Daoy (cell line): Measurements from ENCODE around the gene ADCK1. TPM values are rescaled to one million over a fixed set of nuclear protein-coding genes. Genes with fewer than 3 reads are reported as not detected.
"Not testable (repeated sequence)": the region's sequence is repeated elsewhere in the genome, so short reads cannot be mapped to it uniquely, and the experiment has no call there.

ENCODE experiments used
- DNase-seq: peaks from one replicate; pipeline ENCODE4 v3.0.0-alpha.2; 2015; ENCODE audit warnings: low read depth
- total RNA-seq: library from RNA; depleted of rRNA; stranded (reverse); fragments of >200 nt; shearing (Covaris generic); gene quantifications from 2 replicates; pipeline ENCODE4 v1.2.3, GENCODE V29; 2014

The ADCK1 gene
- total RNA-seq, 1 experiment from 2014 or later = 5.4 TPM

DNA sequence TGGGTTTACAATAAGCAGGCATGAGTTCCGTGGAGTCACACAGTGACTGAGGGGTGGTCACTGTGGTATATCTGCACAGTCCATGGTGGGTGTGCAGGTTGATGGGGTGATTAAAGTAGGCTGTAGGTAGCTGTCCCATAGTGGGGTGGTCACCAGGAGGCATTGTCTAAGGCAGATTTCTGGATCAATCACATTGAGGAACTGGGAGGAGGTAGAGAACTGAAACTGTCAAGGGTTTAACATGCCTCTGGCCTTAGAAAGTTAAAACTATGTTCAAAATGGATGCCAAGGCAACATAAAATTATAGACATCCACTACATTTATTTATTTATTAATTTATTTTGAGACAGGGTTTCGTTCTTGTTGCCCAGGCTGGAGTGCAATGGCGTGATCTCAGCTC is 8.3 kb downstream of the ADCK1 start:
- DNase-seq = no peak

DNA sequence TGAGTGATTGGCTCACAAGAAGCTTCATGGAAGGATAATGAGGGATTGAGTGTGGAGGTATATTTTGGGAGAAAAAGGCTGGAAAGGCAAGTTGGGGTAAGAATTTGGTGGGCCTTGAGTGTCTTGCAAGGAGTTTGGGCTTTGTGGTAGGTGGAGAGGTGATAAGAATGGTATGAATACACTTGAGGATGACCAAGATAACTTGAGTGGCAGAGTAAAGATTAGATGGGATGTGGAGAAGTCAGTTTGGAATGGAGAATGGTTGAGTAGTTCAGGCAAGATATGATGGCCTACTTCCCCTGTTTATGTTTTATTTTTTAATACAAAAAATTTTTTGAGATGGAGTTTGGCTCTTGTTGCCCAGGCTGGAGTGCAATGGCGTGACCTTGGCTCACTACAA is 9.1 kb downstream of the ADCK1 start:
- no peak for DNase-seq

DNA sequence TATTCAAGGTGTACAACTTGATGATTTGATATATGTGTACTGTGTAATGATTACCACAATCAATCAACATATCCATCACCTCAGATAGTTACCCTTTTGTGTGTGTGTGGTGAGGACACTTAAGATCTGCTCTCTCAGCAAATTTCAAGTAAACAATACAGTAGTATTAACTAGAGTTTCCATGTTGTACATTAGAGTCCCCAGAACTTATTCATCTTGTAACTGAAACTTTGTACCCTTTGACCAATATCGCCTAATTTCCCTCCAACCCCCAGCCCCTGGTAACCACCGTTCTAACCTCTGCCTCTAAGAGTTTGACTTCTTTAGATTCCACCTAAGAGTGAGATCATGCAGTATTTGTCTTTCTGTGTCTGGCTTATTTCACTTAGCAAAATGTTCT is 12.1 kb downstream of the ADCK1 start:
- DNase-seq = no peak

DNA sequence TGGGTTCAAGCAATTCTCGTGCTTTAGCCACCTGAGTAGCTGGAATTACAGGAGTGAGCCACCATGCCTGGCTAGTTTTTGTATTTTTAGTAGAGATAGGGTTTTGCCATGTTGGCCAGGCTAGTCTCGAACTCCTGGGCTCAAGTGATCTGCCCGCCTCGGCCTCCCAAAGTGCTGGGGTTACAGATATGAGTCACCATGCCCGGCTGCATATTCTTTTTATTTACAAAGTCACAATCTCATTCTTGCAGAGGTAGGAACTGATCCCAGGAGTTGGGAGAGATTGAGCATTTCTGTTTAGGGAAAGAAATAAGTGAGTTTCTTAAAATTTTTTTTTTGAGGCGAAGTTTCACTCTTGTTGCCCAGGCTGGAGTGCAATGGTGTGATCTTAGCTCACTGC is 12.8 kb downstream of the ADCK1 start:
- DNase-seq = not testable (repeated sequence)

DNA sequence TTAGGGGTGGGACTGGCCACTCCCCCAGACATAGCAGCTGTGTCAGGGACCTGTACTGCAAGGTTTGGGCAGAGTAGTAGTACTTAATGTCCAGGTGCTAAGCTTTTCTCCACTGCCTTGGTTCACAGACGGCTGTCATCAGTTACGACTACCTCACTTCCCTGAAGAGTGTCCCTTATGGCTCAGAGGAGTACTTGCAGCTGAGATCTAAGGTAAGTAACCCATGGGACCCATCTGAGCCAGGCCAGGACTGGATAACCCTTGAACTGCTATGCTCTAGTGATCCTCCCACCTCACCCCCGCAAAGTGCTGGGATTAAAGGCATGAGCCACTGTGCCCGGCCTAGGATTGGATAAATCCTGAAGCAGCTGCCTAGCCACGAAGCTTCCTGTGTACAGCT is 22.4 kb downstream of the ADCK1 start:
- DNase-seq = no peak

DNA sequence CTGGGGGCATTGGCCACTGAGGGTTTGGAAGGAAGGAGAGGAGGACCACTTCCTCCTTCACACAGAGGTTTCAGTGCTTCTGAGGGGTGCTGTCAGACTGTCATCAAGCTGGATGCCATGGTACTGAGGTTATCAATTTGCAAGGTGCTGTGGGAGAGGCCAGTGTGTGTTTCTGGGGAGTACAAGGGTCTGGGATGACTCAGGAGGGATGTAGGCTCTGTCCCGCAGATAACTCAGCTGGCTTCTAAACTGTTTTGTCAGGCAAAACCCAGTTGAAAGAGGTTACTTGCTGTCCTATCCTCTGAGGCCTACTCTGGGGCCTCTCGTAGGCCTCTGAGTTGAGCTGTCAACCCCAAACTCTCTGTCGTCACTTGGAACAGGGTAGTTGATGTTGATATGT is 22.8 kb downstream of the ADCK1 start:
- no peak for DNase-seq

DNA sequence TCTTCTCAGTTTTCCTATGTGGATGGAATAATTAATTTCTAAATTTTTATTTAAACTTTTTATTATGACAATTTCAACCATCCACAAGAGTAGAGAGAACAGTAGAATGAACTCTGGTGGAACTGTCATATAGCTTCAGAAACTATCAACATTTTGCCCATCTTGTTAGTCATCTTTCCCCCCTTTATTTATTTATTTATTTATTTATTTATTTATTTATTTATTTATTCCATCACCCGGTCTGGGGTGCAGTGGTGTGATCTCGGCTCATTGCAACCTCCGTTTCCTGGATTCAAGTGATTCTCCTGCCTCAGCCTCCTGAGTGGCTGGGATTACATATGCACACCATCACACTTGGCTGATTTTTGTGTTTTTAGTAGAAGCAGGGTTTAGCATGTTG is 23.5 kb downstream of the ADCK1 start:
- no peak for DNase-seq

DNA sequence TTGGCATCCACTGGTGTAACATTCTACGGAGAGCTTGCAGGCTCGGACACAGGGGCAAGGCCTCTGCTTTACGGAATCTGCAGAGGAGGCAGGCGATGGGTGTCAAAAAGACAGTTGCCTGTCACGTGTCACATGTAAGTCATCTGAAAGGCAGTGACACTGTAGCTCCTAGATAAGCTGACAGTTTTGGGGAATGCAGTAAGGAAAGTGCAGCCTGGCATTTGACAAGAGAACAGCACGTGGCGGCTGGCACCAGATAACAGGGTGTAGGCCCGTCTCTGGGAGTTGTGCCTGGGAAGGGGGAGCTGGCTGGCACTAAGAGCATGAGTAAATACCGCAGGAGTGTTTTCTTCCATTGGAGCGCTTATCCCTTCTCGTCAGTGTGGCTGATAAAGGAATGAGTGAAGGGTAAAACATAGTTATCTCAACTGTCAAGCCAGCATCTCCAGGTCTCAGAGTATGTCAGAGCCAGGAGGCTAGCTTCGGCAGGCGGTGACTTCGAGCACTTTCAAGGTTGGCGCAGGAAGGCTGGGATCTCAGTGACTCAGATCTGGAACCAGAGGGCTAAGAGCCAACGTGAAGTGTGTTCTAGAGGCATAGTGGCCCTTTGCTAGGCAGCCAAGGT is 26.1 kb downstream of the ADCK1 start:
- DNase-seq = no peak

DNA sequence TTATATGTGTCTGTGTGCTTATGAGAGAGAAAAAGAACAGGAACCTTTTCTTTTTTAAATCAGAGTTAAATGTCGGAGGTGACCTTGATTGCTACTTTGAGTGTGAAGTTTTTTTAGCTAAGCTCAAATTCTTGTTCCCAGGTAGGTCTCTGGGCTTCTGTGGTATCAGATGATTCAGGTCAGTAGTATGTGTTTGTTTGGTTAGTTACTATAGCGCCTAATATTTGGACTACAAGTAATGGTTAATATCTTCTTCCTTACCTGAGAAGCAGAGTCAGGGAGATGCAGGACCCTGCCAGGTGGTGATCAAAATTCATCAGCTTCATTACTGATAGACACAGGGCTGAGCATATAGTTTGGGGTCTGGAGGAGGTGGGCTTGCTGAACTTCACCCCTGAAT is 30.8 kb downstream of the ADCK1 start:
- DNase-seq = no peak

DNA sequence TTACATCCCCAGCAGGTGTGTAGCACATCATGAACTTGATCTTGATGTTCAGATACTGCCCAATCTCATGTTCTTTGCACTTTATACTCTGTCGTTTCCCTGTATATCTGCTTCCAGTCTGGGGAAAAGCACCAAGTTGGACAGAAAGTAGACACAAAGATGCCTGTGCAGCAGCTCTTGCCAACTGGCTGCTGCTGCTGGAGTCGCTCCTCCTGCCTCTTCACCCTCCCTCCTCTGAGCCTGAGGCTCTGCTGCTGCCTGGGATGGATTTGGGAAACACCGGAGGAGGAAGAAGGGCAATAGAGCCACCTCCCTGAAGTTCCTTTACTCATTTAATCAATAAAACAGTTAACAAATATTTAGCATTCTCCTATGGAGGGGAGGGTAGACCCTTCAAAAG is 32.4 kb downstream of the ADCK1 start:
- DNase-seq = no peak

DNA sequence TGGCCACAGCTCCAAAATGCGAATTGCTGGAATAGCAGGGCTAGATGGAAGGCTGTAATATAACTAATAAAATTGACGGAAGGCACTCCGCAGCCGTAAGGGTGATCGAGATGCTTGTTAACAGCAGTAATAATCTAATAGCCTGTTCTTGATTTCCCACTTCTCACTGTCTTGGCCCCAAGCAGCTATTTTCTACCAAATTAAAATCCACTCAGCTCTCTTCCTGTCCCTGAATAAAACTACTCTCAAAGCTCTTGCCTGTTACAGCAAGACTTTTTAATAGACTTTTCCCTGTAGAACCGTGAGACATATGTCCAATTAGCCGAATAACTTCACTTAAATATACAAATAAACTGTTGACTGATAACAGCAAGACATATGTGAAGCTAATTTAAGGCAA is 38.0 kb downstream of the ADCK1 start:
- no peak for DNase-seq

DNA sequence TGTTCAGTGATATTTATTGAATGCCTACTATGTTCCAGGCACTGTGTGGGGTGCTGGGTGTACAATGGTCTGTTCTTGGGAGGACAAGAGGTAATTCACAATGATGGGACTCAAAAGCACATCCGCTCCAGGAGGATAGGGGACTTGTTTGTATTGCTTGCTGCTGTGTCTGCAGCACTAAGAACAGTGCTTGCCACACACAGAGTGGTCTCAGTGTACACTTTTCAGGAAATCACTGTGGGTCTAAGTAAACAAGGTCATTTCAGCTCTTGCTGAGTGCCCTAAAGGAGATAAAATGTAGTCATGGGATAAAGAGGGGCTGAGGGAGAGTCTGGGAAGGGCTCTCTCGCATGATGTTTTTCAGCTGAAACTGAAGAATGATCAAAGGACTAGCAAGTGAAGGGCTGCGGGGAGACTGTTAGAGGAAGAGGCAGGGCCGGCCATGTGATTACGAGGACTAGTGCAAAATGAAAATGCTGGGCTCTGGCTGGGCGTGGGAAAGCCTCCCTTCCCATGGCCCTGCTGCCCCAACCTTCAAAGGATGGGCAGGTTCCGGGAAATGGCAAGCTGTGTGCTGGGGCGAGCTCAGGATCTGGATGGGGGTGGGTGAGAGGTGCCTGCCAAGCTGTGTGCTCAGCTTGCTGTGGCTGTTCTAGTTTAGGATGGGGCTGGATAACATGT is 39.1 kb downstream of the ADCK1 start:
- DNase-seq = no peak

DNA sequence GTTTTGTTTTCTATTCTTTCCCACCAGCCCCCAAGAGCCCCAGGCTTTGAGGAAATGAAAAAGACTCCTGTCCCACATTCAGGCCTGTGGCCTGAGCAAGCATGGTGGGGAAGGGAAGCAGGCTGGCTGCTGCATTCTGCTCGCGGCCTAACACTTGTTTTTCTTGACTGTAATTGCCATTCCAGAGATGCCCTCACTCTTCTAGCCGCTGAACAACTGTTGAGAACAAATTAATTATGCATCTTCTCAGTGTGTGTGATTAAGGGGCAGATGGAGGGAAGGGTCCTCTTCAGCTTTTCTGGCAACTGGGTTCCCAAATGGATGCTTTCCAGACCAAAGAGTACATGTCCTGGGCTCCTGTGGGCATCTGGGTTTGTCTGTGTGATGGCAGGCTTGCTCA is 43.3 kb downstream of the ADCK1 start:
- no peak for DNase-seq

DNA sequence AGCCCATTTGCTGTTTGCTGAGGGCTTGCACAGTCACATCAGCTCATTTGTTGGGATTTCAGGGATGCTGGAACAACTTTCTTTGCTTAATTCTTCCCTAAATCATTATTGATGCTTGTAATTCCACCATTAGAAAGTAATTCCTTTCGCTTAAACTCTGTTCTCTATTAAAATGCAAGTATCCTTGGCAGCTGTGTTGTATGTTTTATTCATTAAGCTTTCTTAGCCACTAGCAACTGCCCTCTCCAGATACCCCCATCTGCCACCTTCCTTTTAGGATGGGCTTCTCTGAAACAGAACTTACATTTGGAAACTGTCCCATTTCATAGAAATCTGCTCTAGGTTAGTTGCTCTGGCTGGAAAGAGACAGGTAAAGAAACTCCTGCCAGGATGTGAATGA is 43.7 kb downstream of the ADCK1 start:
- DNase-seq = no peak

DNA sequence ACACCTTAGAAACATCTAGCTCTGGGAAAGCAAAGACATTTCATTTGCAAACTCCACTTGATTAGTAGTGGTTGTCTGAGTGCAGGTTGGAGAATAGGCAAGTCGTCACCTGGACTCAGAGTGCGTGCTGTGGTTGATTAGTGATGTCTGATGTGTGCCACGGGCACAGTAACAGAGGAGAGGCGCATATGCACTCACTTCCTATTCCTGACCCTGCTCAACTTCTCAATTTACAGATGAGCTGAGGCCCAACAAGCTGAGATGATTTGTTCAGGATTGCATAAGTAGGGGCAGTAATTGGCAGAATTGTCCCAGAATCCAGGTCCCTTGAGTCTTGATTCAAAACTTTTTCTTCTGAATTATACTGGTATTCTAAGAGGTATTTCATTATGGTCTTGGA is 44.9 kb downstream of the ADCK1 start:
- DNase-seq = no peak

DNA sequence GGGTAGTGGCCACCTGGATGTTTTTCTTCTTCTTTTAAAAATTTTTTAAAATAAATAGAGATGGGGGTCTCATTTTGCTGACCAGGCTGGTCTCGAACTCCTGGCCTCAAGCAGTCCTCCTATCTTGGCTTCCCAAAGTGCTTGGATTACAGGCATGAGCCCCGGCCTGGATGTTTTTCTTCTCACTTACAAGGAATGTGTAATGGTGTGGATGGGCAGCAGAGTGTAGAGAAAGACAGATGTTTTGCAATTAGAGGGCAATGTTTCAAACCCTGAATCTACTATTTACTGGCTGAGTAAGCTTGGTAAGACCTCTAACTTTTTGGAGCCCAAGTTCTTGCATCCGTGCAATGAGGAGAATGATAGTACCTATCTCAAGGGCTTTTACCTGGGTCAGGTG is 48.1 kb downstream of the ADCK1 start:
- no peak for DNase-seq

DNA sequence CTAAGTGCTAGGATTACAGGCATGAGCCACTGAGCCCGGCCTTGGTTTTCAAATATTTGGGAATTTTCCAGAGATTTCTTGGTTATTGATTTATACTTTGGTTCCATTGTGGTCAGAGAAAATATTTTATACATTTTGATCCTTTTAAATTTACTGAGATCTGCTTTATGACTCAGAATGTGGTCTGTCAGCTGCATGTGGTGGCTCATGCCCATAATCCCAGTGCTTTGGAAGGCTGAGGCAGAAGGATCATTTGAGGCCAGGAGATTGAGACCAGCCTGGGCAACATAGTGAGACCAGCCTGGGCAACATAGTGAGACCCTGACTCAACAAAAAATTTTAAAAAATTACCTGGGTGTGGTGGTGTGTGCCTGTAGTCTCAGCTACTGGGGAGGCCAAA is 49.8 kb downstream of the ADCK1 start:
- DNase-seq = no peak

DNA sequence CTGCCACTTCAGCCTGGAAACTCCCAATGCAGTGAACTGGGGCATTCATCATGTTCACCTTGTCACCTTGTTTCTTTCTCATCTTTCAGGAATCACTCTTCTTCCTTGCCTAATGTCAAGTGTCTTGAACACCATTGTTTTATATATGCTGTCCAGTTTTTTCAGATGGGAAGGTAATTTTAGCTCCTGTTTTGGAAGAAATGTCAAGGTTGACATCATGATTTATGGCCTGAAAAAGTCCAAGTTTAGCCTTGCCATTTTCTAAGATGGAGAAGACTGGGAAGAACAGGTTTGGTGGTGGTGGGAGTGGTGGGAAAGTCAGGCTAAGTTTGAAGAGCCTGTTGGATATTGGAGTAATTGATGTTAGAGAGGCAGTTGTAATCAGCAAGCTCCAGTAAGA is 54.0 kb downstream of the ADCK1 start:
- no peak for DNase-seq

DNA sequence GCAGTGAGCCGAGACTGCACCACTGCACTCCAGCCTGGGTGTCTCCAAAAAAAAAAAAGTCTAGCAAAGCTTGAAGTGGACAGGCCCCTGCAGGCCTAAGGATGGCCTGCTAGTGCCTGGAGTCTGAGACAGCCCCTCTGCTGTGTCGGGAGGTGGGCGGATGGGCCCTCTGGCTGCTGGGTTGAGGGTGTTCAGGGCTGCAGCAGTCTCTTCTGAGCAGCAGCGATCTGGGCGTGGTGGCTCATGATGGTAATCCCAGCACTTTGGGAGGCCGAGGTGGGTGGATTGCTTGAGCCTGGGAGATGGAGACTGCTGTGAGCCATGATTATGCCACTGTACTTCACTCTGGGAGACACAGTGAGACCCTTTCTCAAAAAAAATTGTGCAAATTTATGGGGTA is 57.0 kb downstream of the ADCK1 start:
- no peak for DNase-seq

DNA sequence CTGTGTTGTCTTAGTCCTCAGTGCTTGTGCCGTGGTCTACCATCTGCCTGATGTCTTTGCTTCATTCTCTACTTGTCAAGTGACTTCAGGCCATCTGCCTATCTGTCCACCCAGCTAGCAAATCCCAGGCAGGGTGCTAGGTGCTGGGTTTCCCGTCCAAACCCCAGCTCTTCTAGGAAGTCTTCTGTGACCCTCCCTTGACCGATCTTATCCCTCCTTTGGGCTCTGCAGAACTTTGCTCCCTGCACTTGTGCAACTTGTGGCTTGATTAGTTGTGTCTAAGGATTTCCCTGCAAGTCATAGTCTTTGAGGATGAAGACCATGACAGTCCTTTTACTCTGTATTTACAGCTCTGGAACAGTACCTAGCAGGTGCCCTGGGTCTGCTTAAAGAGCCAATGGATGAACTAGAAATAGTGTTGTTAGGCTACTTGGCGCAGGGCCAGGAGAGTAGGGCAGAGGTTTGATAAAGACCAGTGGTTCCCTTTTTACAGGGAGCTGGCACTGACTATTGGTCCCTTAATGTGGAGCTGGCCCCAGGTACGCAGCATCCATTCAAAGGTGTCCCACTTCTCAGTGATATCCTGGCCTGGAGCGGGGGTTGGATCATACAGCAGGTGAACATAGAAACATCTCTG is 60.1 kb downstream of the ADCK1 start:
- no peak for DNase-seq

DNA sequence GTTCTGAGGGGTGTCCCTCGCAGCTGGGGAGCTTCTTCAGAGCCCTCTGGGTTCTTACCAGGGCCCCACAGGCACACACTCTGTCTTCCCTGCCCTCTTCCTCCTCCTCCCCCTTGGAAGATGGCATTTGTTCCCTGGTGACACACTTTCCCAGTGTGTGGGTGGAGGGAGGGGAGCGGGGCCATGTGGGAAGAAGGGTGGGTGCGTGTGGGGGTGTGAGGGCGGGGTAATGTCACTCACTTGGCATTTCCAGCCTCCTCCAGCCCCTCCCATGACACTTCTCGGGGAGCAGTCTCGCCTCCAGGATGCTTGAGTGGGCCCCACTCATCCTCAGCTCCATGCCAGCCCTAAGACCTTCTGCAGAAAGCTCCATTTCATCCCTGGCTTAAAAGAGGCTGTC is 61.3 kb downstream of the ADCK1 start:
- no peak for DNase-seq

DNA sequence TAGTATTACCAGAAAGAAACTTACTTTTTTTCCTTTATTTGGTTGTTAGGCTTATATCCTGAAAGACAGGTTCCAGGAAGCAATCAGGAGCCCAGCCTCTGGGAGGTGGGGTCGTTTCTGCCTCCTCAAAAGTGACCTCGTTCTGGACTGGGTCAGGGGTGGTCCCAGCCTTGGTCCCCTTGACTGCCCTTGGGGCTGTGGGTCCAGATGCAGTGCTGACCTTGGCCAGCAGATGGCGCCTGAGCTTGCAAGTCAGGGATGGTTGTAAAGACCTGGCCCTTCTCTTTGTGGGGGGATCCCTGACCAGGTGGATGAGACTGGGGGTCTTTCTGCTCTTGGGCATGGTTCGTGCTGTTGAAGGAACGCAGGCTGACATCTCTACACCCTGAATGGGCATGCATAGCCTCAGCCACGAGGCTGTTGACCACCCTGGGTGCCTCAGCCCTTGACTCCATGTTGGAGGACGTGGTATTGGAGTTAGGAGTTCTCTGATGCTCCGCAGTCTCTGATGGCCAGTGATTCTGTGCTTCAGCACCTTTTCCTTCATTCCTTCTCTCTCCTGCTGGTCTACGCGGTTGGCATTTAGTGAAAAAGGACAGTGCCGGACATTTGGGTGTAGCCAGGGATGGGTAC is 62.4 kb downstream of the ADCK1 start:
- peak; percentile 79 for DNase-seq

DNA sequence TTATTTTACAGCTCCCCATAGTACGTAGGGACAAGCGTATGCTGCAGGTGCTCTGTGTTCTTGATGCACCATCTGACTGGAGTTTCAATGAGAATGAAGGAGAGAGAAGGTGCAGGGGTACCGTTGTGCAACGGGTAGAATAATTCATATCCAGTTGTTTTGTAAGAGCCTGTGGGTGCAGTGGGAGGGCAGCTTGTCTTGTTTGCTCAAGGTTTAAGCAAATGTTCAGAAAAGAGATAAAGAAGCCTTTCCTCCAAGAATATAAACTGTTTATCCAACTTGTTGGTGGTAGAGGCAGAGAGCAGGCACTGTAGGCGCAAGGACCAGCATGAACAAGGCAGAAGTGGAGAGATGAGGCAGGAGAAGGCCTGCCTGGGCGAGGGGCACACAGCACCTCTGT is 64.2 kb downstream of the ADCK1 start:
- DNase-seq = no peak
